GM18907 (cell line): ENCODE results near the gene ULBP2.
"Not testable (repeated sequence)": the region's sequence is repeated elsewhere in the genome, so short reads cannot be mapped to it uniquely, and the experiment has no call there.

Source experiments
- ATAC-seq: cut with Tn5 transposase; IDR thresholded peaks from one replicate; pipeline ENCODE4 v1.9.1; 2021; ENCODE audit warnings: mild to moderate bottlenecking, moderate library complexity; ENCODE audit not compliant: unreplicated experiment

The ULBP2 gene

DNA sequence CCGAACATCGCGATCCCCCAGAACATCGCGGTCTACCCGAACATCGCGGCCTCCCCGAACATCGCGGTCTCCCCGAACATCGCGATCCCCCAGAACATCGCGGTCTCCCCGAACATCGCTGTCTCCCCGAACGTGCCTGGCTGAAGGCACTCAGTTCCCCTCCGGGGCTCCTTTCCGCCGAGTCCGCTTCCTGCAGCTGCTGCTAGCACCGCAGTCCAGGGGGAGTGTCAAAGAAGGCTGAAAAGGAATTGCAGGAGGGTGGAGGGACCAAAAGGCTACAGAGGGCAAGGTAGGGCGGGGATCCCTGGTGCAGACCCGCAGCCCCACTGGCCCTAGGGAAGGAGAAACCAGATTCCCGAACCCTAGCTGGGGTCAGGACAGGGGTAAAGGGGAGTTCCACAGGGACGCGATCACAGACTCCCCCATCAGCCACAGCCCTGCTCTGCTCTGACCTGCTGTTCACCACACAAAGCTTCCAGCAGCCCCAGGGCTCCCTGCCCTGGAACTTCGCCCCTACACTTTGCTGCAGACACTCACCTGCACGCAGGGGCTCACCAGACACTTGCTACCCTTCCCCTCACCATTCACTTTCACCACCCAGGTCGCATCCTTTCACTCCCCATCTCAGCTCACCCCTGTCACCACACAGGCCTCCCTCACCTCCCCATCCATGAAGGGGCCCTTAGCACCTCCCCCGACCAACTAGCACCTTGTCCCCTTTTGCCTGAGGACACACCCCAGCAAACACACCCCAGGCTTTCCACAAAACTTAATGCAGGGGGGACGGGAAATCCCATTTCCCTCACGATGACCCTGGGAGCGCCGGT lies 23.6 kb downstream of the ULBP2 start:
- no peak for ATAC-seq

GRCh38 chr6:149966319-149966718 lies 24.5 kb downstream of the ULBP2 start:
- not testable (repeated sequence) for ATAC-seq

- no peak for ATAC-seq
Measured at GRCh38 chr6:149967591-149967990, 25.8 kb downstream of the ULBP2 start.

DNA sequence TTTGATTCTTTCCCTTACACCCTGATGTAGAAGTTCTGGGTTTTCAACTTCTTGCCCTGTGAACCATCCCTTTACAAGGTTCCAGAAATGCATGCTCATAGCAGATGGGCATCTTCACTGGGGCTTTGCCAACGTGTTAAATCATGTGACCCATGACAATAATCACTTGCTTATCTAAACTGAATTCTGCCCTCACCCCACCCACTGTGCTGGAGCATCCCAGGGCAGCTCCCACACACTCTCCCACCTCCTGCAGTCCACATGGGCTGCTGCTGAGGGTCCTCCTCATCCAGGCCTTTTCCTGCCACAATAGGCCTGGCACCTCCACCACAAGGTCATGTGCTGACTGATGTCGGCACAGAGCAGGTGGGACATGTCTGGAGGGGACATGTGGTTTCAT lies 26.2 kb downstream of the ULBP2 start:
- not testable (repeated sequence) for ATAC-seq

DNA sequence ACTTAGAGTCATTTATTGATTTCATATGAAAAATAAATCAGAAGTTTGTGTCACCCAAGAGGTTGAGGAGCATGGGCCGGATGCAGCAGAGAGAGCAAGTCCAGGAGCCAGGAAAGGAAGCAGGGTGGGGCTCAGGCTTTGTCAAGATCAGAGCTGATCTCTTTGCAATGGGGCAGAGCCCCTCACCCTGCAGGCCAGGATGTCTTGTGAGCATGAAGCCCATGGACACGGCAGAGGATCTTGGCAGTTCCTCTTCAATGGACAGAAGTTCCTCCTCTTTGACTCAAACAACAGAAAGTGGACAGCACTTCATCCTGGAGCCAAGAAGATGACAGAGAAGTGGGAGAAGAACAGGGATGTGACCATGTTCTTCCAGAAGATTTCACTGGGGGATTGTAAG lies 27.1 kb downstream of the ULBP2 start:
- not testable (repeated sequence) for ATAC-seq

- no peak for ATAC-seq
Measured at GRCh38 chr6:149969635-149970034, 27.8 kb downstream of the ULBP2 start.

- ATAC-seq, result not testable (repeated sequence)
Measured at GRCh38 chr6:149974394-149974793, 32.6 kb downstream of the ULBP2 start.

DNA sequence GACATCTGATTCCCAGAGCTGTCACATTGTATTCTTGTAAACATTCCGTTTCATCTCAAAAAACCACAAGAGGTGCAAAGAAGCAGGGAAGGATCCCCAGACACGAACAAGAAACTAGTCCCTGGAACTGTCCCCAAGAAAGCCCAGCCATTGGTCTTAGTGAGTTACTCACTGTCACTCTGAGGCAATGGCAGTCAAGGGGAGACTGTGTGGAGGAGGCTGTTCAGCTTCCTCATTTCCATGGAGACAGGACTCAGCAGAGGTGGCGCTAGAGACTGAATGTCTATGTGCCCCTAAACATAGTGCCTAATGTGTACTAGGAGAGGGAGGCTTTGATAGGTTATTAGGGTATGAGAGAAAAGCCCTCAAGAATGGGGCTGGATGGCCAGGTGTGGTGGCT lies 33.0 kb downstream of the ULBP2 start:
- ATAC-seq, result no peak

DNA sequence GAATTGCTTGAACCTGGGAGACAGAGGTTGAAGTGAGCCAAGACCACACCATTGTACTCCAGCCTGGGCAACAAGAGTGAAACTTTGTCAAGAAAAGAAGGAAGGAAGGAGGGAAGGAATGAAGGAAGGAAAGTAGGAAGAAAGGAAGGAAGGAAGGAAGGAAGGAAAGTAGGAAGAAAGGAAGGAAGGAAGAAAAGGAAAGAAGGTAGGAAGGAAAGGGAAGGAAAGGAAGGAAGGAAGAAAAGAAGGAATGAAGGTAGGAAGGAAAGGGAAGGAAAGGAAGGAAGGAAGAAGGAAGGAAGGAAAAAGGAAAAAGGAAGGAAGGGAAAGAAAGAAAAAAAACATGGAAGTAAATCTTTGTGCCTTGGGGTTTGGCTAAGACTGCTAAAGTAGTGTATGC lies 33.6 kb downstream of the ULBP2 start:
- no peak for ATAC-seq

GRCh38 chr6:149977221-149977620 lies 35.4 kb downstream of the ULBP2 start:
- ATAC-seq, result no peak

DNA sequence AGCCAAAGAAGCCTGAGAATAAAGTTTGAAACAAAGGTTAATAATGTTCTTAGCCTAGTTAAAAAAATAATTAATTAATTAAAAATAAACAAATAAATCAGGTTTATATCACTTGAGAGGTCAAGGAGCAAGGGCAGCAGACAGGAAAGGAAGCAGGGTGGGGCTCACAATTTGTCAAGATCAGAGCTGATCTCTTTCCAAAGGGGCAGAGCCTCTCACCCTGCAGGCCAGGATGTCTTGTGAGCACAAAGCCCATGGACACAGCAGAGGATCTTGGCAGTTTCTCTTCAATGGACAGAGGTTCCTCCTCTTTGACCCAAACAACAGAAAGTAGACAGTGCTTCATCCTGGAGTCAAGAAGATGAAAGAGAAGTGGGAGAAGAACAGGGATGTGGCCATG lies 36.8 kb downstream of the ULBP2 start:
- ATAC-seq, result no peak

GRCh38 chr6:149979293-149979692 lies 37.5 kb downstream of the ULBP2 start:
- no peak for ATAC-seq

DNA sequence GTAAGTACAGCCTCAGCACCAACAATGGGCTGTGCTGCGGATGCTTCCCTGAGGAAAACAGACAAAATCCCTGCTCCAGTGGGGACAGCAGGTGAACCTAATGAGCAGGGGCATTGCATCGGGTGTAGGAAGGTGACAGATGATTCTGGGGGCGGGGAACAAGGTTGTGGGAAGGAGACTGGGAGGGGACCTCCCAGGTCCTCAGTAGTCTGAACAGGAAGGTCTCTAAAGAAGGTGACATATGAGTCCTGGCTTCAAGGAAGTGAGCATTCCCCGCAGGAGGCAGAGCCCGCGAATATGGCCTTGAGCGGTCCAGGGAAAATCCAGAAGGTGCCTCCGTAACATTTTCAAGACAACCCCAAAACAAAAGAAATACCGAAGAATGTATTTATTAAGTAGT lies 41.3 kb downstream of the ULBP2 start:
- ATAC-seq, result no peak

DNA sequence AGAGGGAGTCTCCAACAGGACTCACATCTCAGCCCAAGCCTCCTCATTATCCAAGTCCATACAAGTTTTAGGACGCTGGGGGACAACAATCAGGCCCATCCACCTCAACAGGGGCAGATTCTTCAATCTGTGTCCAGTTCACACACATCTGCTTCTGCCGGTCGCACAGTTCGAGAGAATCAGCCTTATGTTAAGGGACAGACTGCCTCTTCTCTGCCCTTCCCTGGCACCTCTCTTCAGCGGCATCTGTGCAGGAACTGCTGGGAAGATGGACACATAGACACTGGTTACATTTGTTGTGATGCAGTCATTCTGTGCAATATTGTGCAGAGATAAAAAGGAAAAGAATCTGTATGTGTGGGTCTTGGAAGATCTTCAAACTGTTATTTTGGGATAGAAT lies 43.0 kb downstream of the ULBP2 start:
- ATAC-seq, result no peak

GRCh38 chr6:149985481-149985937 lies 43.7 kb downstream of the ULBP2 start:
- no peak for ATAC-seq

DNA sequence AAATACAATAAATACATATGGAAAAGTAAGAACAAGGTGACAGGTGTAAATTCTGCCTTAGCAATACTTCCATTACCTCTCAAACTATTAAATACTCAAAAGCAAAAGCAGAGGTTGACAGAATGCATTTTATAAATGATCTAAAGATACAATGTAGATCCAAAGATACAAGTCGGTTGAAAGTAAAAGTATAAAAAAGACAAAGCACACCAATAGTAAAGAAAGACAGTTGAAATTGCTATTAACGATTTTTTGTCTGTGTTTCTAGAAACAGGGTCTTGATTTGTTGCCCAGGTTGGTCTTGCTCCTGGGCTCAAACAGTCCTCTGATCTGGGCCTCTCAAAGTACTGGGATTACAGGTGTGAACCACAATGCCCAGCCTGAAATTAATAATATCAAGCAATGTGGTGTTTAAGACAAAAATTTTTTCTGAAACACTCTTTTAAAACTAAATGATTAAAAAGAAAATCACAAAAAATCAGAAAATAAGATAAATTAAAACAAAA lies 45.8 kb downstream of the ULBP2 start:
- ATAC-seq, result no peak

DNA sequence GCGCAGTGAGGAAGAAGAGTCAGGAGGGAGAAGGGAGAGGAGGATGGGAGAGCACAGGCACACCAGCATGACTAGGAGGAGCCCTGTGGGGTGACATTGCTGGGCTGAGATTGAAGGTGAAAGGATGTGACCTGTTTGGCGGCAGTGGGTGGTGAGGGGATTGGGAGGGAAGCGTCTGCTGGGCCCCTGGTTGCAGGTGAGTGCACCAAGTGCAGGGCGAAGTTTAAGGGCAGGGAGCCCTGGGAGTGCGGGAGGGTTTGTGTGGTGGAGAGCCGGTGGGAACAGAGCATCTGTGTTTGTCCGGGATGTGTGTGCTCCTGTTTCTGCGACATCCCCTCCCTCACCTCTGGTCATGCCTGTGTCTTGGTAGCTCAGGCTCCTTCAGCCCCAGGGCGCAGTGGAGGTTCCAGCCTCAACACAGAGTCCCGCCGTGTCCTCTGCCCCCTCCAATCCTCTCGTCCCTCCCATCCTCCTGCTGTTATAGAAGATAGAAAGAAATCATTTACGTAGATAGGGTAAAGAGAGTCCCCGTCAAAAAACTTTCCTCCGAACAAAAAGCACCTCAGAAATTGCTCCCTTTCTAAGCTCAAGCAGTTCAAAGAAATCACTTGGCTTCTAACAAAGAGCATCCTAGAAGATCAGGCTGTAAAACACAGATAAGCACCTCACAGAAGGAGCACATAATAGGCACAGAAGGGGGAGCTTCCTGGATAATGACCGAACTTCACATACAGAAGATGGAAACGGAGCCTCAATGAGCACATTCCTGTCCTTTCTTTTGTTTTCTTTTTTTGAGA lies 46.9 kb downstream of the ULBP2 start:
- ATAC-seq, result no peak

GRCh38 chr6:149990212-149990660 lies 48.4 kb downstream of the ULBP2 start:
- no peak for ATAC-seq

DNA sequence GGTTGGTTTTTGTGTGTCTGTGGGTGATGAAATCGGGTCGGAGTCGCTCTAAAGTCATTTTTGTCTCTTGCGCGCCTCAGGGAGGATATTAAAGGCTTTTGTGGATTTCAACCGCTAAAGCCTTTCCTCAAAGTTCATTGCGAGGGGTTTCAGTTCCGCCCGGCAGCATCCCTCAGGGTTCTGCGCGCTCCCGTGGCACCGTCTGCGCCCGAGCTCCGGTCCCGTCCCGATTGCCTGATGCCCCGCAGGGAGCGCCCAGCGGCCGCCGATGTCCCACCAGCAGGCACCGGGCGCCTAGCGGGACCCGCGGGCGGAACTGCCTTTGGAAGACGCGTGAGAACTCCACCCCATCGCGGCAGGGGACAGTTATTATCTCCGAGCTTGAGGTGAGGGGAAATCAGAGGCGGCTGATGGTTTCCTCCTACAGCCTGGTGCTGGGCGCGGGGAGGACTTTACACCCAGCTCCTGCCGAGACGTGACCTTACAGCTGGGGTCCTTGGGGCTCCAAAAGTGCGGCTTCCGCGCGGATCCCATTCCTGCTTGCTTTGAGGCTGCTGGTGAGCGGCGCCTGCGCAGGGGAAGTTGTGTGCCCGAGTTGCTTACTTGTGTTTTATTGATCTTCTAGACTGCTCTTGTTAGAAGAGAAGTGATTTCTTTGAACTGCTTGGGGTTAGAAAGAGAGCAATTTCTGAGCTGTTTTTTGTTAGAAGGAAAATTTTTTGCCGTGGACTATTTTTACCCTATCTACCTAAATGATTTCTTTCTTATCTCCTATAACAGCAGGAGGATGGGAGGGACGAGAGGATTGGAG lies 49.1 kb downstream of the ULBP2 start:
- ATAC-seq, result peak; percentile 44

DNA sequence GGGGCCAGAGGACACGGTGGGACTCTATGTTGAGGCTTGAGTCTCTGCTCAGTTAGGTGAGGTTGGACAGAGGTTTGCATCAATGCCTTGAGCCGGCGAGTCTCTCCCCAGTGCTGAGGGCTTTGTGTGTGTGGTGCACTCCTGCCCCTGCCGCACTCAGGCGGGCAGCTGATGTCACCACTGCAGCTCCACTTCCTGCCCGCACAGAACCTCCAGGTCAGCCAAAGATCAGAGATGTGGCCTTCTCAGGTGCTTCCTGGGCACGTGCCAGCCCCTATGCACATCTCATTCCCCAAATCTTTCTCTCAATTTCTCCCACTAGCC lies 49.6 kb downstream of the ULBP2 start:
- not testable (repeated sequence) for ATAC-seq

GRCh38 chr6:149991838-149992237 lies 50.0 kb downstream of the ULBP2 start:
- ATAC-seq, result no peak
